ENCODE measurements around the gene SASS6.

Gene SASS6

GRCh38 chr1:100107696-100108095 is 25.0 kb downstream of the SASS6 start:
- Histone ChIP-seq H3K4me3 (ENCODE audit: low read length) (no peak overlapping the region), H3K9ac (ENCODE audit: low read depth, low read length) (no peak overlapping the region), H3K36me3 (ENCODE audit: insufficient read depth, low read length) (peaks cover 10% of the 10 kb centered on the region), H3K4me1 (ENCODE audit: control insufficient read depth, insufficient read depth, low read length) (peaks cover 5% of the 10 kb centered on the region), H3K9me3 (replicated peaks; ENCODE audit: low read length) (no peaks in the 10 kb centered on the region), H3K27me3 (ENCODE audit: control insufficient read depth, insufficient read depth, low read length) (no peaks in the 10 kb centered on the region), H3K4me2 (ENCODE audit: low read length) (no peak overlapping the region)

- Histone ChIP-seq H3K4me1 (ENCODE audit: control insufficient read depth, insufficient read depth, low read length) (no peaks in the 10 kb centered on the region), H3K4me3 (ENCODE audit: low read length) (no peak overlapping the region), H3K27me3 (ENCODE audit: control insufficient read depth, insufficient read depth, low read length) (no peaks in the 10 kb centered on the region), H3K4me2 (ENCODE audit: low read length) (no peak overlapping the region), H3K9ac (ENCODE audit: low read depth, low read length) (no peak overlapping the region), H3K9me3 (replicated peaks; ENCODE audit: low read length) (no peaks in the 10 kb centered on the region), H3K36me3 (ENCODE audit: insufficient read depth, low read length) (peaks cover 2% of the 10 kb centered on the region)
These were observed 31.2 kb downstream of the SASS6 start for GRCh38 chr1:100101564-100101963.

GRCh38 chr1:100100202-100100601 is 32.5 kb downstream of the SASS6 start:
- no peaks in the 10 kb centered on the region for H3K36me3 ChIP-seq (ENCODE audit: insufficient read depth, low read length)
- no peaks in the 10 kb centered on the region for H3K9me3 ChIP-seq (replicated peaks; ENCODE audit: low read length)
- no peak overlapping the region for H3K4me3 ChIP-seq (ENCODE audit: low read length)
- H3K9ac ChIP-seq (ENCODE audit: low read depth, low read length), result no peak overlapping the region
- H3K4me2 ChIP-seq (ENCODE audit: low read length), result no peak overlapping the region
- H3K27me3 ChIP-seq (ENCODE audit: control insufficient read depth, insufficient read depth, low read length), result no peaks in the 10 kb centered on the region
- H3K4me1 ChIP-seq (ENCODE audit: control insufficient read depth, insufficient read depth, low read length), result no peaks in the 10 kb centered on the region

GRCh38 chr1:100090471-100090870 is 42.3 kb downstream of the SASS6 start:
- Histone ChIP-seq H3K9ac (ENCODE audit: low read depth, low read length) (no peak overlapping the region), H3K4me3 (ENCODE audit: low read length) (no peak overlapping the region), H3K4me1 (ENCODE audit: control insufficient read depth, insufficient read depth, low read length) (no peaks in the 10 kb centered on the region), H3K9me3 (replicated peaks; ENCODE audit: low read length) (no peaks in the 10 kb centered on the region), H3K4me2 (ENCODE audit: low read length) (no peak overlapping the region), H3K27me3 (ENCODE audit: control insufficient read depth, insufficient read depth, low read length) (no peaks in the 10 kb centered on the region), H3K36me3 (ENCODE audit: insufficient read depth, low read length) (peaks cover 8% of the 10 kb centered on the region)

- no peaks in the 10 kb centered on the region for H3K9me3 ChIP-seq (replicated peaks; ENCODE audit: low read length)
- H3K36me3 ChIP-seq (ENCODE audit: insufficient read depth, low read length), result peaks cover 8% of the 10 kb centered on the region
- no peak overlapping the region for H3K9ac ChIP-seq (ENCODE audit: low read depth, low read length)
- no peak overlapping the region for H3K4me2 ChIP-seq (ENCODE audit: low read length)
- H3K4me3 ChIP-seq (ENCODE audit: low read length), result no peak overlapping the region
- no peaks in the 10 kb centered on the region for H3K27me3 ChIP-seq (ENCODE audit: control insufficient read depth, insufficient read depth, low read length)
- no peaks in the 10 kb centered on the region for H3K4me1 ChIP-seq (ENCODE audit: control insufficient read depth, insufficient read depth, low read length)
These were observed 43.6 kb downstream of the SASS6 start for GRCh38 chr1:100089082-100089481.

GRCh38 chr1:100087396-100087795 is 45.3 kb downstream of the SASS6 start:
- no peak overlapping the region for H3K4me2 ChIP-seq (ENCODE audit: low read length)
- no peaks in the 10 kb centered on the region for H3K9me3 ChIP-seq (replicated peaks; ENCODE audit: low read length)
- peaks cover 8% of the 10 kb centered on the region for H3K36me3 ChIP-seq (ENCODE audit: insufficient read depth, low read length)
- H3K4me3 ChIP-seq (ENCODE audit: low read length), result no peak overlapping the region
- H3K4me1 ChIP-seq (ENCODE audit: control insufficient read depth, insufficient read depth, low read length), result no peaks in the 10 kb centered on the region
- H3K9ac ChIP-seq (ENCODE audit: low read depth, low read length), result no peak overlapping the region
- no peaks in the 10 kb centered on the region for H3K27me3 ChIP-seq (ENCODE audit: control insufficient read depth, insufficient read depth, low read length)

GRCh38 chr1:100080331-100080730 is 52.4 kb downstream of the SASS6 start:
- no peaks in the 10 kb centered on the region for H3K9me3 ChIP-seq (replicated peaks; ENCODE audit: low read length)
- no peaks in the 10 kb centered on the region for H3K4me1 ChIP-seq (ENCODE audit: control insufficient read depth, insufficient read depth, low read length)
- no peak overlapping the region for H3K9ac ChIP-seq (ENCODE audit: low read depth, low read length)
- H3K4me3 ChIP-seq (ENCODE audit: low read length), result no peak overlapping the region
- no peaks in the 10 kb centered on the region for H3K27me3 ChIP-seq (ENCODE audit: control insufficient read depth, insufficient read depth, low read length)
- H3K36me3 ChIP-seq (ENCODE audit: insufficient read depth, low read length), result peaks cover 41% of the 10 kb centered on the region
- H3K4me2 ChIP-seq (ENCODE audit: low read length), result no peak overlapping the region

- H3K36me3 ChIP-seq (ENCODE audit: insufficient read depth, low read length), result peaks cover 56% of the 10 kb centered on the region
- H3K4me1 ChIP-seq (ENCODE audit: control insufficient read depth, insufficient read depth, low read length), result no peaks in the 10 kb centered on the region
- H3K4me2 ChIP-seq (ENCODE audit: low read length), result no peak overlapping the region
- no peaks in the 10 kb centered on the region for H3K9me3 ChIP-seq (replicated peaks; ENCODE audit: low read length)
- H3K27me3 ChIP-seq (ENCODE audit: control insufficient read depth, insufficient read depth, low read length), result no peaks in the 10 kb centered on the region
- no peak overlapping the region for H3K9ac ChIP-seq (ENCODE audit: low read depth, low read length)
- H3K4me3 ChIP-seq (ENCODE audit: low read length), result no peak overlapping the region
These were observed 55.2 kb downstream of the SASS6 start for GRCh38 chr1:100077531-100077930.

- H3K9me3 ChIP-seq (replicated peaks; ENCODE audit: low read length), result no peaks in the 10 kb centered on the region
- H3K9ac ChIP-seq (ENCODE audit: low read depth, low read length), result no peak overlapping the region
- no peak overlapping the region for H3K4me2 ChIP-seq (ENCODE audit: low read length)
- no peaks in the 10 kb centered on the region for H3K4me1 ChIP-seq (ENCODE audit: control insufficient read depth, insufficient read depth, low read length)
- no peak overlapping the region for H3K4me3 ChIP-seq (ENCODE audit: low read length)
- peaks cover 58% of the 10 kb centered on the region for H3K36me3 ChIP-seq (ENCODE audit: insufficient read depth, low read length)
- H3K27me3 ChIP-seq (ENCODE audit: control insufficient read depth, insufficient read depth, low read length), result no peaks in the 10 kb centered on the region
These were observed 56.0 kb downstream of the SASS6 start for GRCh38 chr1:100076744-100077143.

GRCh38 chr1:100076319-100076718 is 56.4 kb downstream of the SASS6 start:
- no peak overlapping the region for H3K9ac ChIP-seq (ENCODE audit: low read depth, low read length)
- H3K4me2 ChIP-seq (ENCODE audit: low read length), result no peak overlapping the region
- H3K36me3 ChIP-seq (ENCODE audit: insufficient read depth, low read length), result peaks cover 58% of the 10 kb centered on the region

GRCh38 chr1:100075773-100076172 is 57.0 kb downstream of the SASS6 start:
- H3K9me3 ChIP-seq (replicated peaks; ENCODE audit: low read length), result no peaks in the 10 kb centered on the region
- H3K4me1 ChIP-seq (ENCODE audit: control insufficient read depth, insufficient read depth, low read length), result no peaks in the 10 kb centered on the region
- H3K9ac ChIP-seq (ENCODE audit: low read depth, low read length), result no peak overlapping the region
- no peaks in the 10 kb centered on the region for H3K27me3 ChIP-seq (ENCODE audit: control insufficient read depth, insufficient read depth, low read length)
- H3K4me3 ChIP-seq (ENCODE audit: low read length), result no peak overlapping the region
- H3K36me3 ChIP-seq (ENCODE audit: insufficient read depth, low read length), result peaks cover 55% of the 10 kb centered on the region
- H3K4me2 ChIP-seq (ENCODE audit: low read length), result no peak overlapping the region

More at GRCh38 chr1:100076319-100076718, 56.4 kb downstream of the SASS6 start:
- no peak overlapping the region for H3K4me3 ChIP-seq (ENCODE audit: low read length)
- no peaks in the 10 kb centered on the region for H3K9me3 ChIP-seq (replicated peaks; ENCODE audit: low read length)
- H3K4me1 ChIP-seq (ENCODE audit: control insufficient read depth, insufficient read depth, low read length), result no peaks in the 10 kb centered on the region
- no peaks in the 10 kb centered on the region for H3K27me3 ChIP-seq (ENCODE audit: control insufficient read depth, insufficient read depth, low read length)

GRCh38 chr1:100074604-100075395 is 57.9 kb downstream of the SASS6 start:
- Histone ChIP-seq H3K4me1 (ENCODE audit: control insufficient read depth, insufficient read depth, low read length) (no peaks in the 10 kb centered on the region), H3K9ac (ENCODE audit: low read depth, low read length) (no peak overlapping the region), H3K9me3 (replicated peaks; ENCODE audit: low read length) (no peaks in the 10 kb centered on the region), H3K36me3 (ENCODE audit: insufficient read depth, low read length) (peaks cover 55% of the 10 kb centered on the region), H3K4me3 (ENCODE audit: low read length) (no peak overlapping the region), H3K4me2 (ENCODE audit: low read length) (no peak overlapping the region), H3K27me3 (ENCODE audit: control insufficient read depth, insufficient read depth, low read length) (no peaks in the 10 kb centered on the region)
